ENCODE measurements around the gene GPR173.
A peak's percentile ranks its signal among the peaks of the same experiment; 100 is the strongest.

The GPR173 gene

GRCh38 chrX:53048169-53049126 lies at the start of gene GPR173 (continued):
- no peak for TF ChIP-seq ZNF692 (tag by site-specific recombination; IDR thresholded peaks at IDR 0.05)
- TF ChIP-seq ZNF768 (tag by site-specific recombination; IDR thresholded peaks at IDR 0.05): no peak
- TF ChIP-seq, protein P1, sequence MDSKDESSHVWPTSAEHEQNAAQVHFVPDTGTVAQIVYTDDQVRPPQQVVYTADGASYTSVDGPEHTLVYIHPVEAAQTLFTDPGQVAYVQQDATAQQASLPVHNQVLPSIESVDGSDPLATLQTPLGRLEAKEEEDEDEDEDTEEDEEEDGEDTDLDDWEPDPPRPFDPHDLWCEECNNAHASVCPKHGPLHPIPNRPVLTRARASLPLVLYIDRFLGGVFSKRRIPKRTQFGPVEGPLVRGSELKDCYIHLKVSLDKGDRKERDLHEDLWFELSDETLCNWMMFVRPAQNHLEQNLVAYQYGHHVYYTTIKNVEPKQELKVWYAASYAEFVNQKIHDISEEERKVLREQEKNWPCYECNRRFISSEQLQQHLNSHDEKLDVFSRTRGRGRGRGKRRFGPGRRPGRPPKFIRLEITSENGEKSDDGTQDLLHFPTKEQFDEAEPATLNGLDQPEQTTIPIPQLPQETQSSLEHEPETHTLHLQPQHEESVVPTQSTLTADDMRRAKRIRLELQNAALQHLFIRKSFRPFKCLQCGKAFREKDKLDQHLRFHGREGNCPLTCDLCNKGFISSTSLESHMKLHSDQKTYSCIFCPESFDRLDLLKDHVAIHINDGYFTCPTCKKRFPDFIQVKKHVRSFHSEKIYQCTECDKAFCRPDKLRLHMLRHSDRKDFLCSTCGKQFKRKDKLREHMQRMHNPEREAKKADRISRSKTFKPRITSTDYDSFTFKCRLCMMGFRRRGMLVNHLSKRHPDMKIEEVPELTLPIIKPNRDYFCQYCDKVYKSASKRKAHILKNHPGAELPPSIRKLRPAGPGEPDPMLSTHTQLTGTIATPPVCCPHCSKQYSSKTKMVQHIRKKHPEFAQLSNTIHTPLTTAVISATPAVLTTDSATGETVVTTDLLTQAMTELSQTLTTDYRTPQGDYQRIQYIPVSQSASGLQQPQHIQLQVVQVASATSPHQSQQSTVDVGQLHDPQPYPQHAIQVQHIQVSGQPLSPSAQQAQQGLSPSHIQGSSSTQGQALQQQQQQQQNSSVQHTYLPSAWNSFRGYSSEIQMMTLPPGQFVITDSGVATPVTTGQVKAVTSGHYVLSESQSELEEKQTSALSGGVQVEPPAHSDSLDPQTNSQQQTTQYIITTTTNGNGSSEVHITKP (tag by site-specific recombination; IDR thresholded peaks at IDR 0.05): peak; percentile 99
- peak; percentile 42; the same call in 1 of the 2 replicates for TF ChIP-seq GLIS2 (tag by site-specific recombination; IDR thresholded peaks at IDR 0.05)
- peak; percentile 61 for TF ChIP-seq SP2 (tag by site-specific recombination; IDR thresholded peaks at IDR 0.05)
- no peak for TF ChIP-seq ZBTB1 (tag by site-specific recombination; IDR thresholded peaks at IDR 0.05)
- TF ChIP-seq ZNF16 (tag by site-specific recombination; IDR thresholded peaks at IDR 0.05; ENCODE audit: low read depth): no peak
- TF ChIP-seq WT1 (tag by site-specific recombination; IDR thresholded peaks at IDR 0.05): peak; percentile 60
- TF ChIP-seq ZNF677 (tag by site-specific recombination; IDR thresholded peaks at IDR 0.05): no peak
- TF ChIP-seq ZBTB17 (tag by site-specific recombination; IDR thresholded peaks at IDR 0.05): 0 out of 2 replicates have a peak, but pooled peaks have one; percentile 27
- no peak for TF ChIP-seq ZNF169 (tag by site-specific recombination; IDR thresholded peaks at IDR 0.05)

- no peaks in the 10 kb centered on the region for H3K4me1 ChIP-seq (ENCODE audit: control insufficient read depth, insufficient read depth, low read length)
- TF ChIP-seq ZNF302 (tag by site-specific recombination; IDR thresholded peaks at IDR 0.05; ENCODE audit: low read depth): no peak
- H3K4me3 ChIP-seq (ENCODE audit: low read depth, low read length): no peak overlapping the region
- H3K27ac ChIP-seq (ENCODE audit: extremely low read depth, low read depth, low read length): no peak overlapping the region
- no peaks in the 10 kb centered on the region for H3K36me3 ChIP-seq (ENCODE audit: control insufficient read depth in 2 of 2, insufficient read depth in 1 of 2, low read length in 2 of 2)
- POLR2A ChIA-PET: no interaction called here
- no peaks in the 10 kb centered on the region for H3K9me3 ChIP-seq (ENCODE audit: control insufficient read depth, insufficient read depth, low read depth, low read length)
- CTCF ChIA-PET: interaction anchor here (3.4 kb wide), 1 partner anchor 10 kb away, joined by 15 read pairs; no protein-coding TSS in a partner anchor
These were observed 48.0 kb upstream of the GPR173 start for GRCh38 chrX:53000447-53001135.

- Histone ChIP-seq H3K36me3 (ENCODE audit: control insufficient read depth in 2 of 2, insufficient read depth in 1 of 2, low read length in 2 of 2) (no peaks in the 10 kb centered on the region), H3K27ac (ENCODE audit: extremely low read depth, low read depth, low read length) (no peak overlapping the region), H3K4me3 (ENCODE audit: low read depth, low read length) (no peak overlapping the region), H3K4me1 (ENCODE audit: control insufficient read depth, insufficient read depth, low read length) (no peaks in the 10 kb centered on the region), H3K9me3 (ENCODE audit: control insufficient read depth, insufficient read depth, low read depth, low read length) (no peaks in the 10 kb centered on the region)
- ChIA-PET POLR2A (no interaction called here), CTCF (interaction anchor here (3.4 kb wide), 1 partner anchor 12 kb away, joined by 15 read pairs; no protein-coding TSS in a partner anchor)
- no peak for TF ChIP-seq ZNF2 (tag by site-specific recombination; IDR thresholded peaks at IDR 0.05)
- TF ChIP-seq ZNF202 (tag by site-specific recombination; IDR thresholded peaks at IDR 0.05; ENCODE audit: borderline replicate concordance): no peak
These were observed 46.6 kb upstream of the GPR173 start for GRCh38 chrX:53001958-53002357.
